Inflammatory macrophage (primary cell): ENCODE measurements around the gene KCNA3.

Experiments
- DNase-seq, 2 donors: peaks; one replicate each; pipeline ENCODE4 v3.0.0-alpha.2; 2020 to 2022
- total RNA-seq, 18 experiments: gene quantifications; one replicate each; lab custom pipeline; 2026; ENCODE audit warnings: mixed read lengths in 6 of 18, inconsistent platforms in 2 of 18; lab: John Stamatoyannopoulos, UW

The KCNA3 gene
- 0.21 to 309 (median 2.0) reads per million in 18 experiments for total RNA-seq

DNA sequence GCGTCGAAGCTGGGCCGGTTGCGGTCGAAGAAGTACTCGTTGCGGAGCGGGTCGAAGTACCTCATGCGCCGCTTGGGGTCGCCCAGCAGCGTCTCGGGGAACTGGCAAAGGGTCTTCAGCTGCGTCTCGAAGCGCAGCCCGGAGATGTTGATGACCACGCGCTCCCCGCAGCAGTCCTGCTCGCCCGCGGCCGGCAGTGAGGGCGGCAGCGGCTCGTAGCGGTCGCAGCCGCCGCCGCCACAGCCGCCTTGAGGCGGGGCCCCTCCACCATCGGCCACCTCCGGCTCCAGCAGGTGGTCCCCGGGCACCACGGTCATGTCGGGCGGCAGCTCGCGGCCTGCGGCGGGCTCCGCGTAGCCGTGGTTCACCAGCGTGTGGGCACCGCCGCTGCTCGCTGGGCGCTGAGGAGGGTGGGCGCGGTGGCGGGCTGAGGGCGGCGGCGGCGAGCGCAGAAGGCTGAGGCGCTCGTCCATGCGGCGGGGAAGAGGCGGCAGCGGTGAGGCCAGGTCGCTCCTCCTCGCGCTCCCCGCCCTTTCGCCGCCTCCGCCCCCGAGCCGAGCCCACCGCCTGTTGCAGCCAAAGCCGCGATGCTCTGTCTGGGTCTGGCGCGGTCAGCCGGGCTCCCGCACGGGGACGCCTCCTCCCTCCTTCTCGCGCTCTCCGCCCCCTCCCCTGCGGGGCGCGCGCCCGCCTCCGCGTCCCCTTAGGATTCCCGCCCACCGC lies at the start of gene KCNA3:
Gene KCNA3 (minus strand): TSS at position 604 of the 723 bp plus-strand sequence. CDS start 131 bp downstream, at position 473.
- peak in 1 of 2 donors; percentile 8 for DNase-seq

GRCh38 chr1:110722807-110723206 lies 48.1 kb upstream of the KCNA3 start:
- DNase-seq = peak; percentile 68 to 70

DNA sequence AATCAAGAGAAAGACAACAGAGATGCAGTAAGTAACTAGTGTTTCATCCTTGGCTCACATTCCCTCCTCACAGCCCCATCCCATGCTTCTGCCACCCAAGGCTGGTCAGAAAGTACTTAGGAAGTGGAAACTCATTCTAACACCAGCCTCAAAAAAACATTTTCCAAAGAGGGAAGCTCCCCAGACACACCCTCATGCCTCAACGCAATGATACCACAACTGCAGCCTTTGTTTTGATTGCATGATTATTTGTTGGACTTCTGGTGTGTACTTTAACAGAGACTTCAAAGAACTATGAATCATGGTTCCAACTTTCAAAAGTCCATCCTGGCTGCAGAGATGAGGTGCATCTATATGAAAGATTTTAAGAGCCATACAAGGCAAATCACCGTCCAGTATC lies 45.2 kb upstream of the KCNA3 start:
- peak; percentile 19 to 65 for DNase-seq

GRCh38 chr1:110718452-110718851 lies 43.7 kb upstream of the KCNA3 start:
- no peak for DNase-seq

GRCh38 chr1:110717179-110717578 lies 42.4 kb upstream of the KCNA3 start:
- DNase-seq = no peak

DNA sequence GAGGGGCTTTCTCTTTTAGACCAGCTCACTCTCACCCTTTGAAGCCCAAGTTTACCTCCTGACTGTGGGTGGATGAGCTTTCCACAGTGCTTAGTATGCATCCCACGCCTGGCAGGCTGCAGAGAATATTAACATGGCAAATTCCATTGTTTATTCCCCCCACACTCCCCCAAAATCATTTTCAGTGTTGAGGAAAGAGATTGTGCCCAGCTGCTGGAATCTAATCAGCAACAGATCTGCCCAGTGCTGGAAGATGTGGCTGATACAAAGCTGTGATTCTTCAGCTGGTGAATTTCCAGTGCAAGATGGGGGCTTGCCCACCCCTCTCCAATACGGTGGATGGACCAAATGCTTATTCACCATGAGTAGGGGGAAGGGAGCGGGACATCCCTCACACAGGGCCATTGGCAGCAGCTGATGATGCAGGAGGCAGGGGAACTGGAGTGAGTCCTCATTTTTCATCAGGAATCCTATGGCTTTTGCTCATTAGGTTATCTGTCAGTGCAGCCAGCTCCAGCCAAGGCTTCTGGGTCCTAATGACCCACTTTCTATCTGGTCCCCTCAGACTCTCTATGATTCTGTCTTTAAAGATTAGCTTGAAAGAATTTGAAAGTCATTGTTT lies 39.7 kb upstream of the KCNA3 start:
- no peak for DNase-seq

- DNase-seq = peak in 1 of 2 donors; percentile 11
Observed at GRCh38 chr1:110713221-110713620, 38.5 kb upstream of the KCNA3 start.

- DNase-seq = no peak
Observed at GRCh38 chr1:110710314-110710713, 35.6 kb upstream of the KCNA3 start.

- DNase-seq = peak; percentile 67 to 88
Observed at GRCh38 chr1:110708974-110709440, 34.3 kb upstream of the KCNA3 start.

- peak; percentile 60 to 77 for DNase-seq
Observed at GRCh38 chr1:110707232-110707631, 32.5 kb upstream of the KCNA3 start.

- no peak for DNase-seq
Observed at GRCh38 chr1:110706621-110707020, 31.9 kb upstream of the KCNA3 start.

DNA sequence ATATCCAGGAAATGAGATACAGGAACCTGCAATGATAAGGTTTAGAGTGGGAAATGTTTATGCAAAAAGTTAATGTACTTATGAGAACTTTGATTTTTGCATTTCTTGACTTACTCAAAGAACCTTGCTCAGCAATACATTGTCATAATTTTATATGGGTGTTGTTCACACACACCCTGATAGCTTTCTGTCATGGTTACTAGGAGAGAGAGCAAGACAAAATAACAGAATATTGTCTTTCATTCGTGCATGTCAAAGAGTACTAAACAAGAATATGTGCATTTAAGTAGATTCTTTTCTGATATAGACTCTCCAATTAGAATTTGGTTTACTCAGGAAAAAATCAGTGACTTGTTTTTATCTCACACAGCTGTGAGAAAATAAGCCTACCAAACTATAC lies 27.5 kb upstream of the KCNA3 start:
- DNase-seq = no peak

DNA sequence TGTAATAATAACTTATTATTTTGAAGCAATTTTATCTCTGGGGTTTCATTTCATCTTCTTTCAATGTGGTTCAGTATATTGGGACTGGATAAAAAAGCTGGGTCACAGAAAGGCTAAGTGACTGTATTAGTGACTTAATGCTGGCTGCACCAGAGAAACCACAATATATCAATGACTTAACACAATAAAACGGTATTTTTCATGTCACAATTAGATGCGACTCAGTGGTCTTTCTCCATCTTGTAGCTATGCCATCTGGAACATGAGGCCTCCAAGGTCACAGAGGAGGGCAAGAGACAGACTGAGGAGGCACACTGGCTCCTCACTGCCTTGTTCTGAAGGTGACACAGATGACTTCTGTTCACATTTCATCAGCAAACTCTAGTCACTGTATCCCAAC lies 26.0 kb upstream of the KCNA3 start:
- DNase-seq = no peak

- no peak for DNase-seq
Observed at GRCh38 chr1:110697606-110698005, 22.9 kb upstream of the KCNA3 start.

DNA sequence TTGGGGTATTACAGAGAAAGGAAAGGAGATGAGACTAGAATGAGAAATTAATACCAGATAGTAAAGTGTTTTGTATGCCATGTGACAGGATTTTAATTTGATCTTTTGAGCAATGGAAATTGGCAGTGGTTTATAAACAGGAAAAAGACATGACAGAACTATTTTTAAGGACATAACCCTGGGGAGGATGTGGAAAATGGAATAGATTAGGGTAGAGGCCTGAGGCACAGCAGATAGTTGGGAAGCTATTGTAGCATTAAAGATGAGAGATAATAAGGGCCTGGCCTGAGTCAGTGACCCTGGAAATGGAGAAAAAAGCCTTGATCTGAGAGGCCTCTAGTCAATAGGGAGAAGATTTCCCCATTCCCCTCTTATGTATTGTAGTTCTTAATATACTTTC lies 22.1 kb upstream of the KCNA3 start:
- DNase-seq = no peak

DNA sequence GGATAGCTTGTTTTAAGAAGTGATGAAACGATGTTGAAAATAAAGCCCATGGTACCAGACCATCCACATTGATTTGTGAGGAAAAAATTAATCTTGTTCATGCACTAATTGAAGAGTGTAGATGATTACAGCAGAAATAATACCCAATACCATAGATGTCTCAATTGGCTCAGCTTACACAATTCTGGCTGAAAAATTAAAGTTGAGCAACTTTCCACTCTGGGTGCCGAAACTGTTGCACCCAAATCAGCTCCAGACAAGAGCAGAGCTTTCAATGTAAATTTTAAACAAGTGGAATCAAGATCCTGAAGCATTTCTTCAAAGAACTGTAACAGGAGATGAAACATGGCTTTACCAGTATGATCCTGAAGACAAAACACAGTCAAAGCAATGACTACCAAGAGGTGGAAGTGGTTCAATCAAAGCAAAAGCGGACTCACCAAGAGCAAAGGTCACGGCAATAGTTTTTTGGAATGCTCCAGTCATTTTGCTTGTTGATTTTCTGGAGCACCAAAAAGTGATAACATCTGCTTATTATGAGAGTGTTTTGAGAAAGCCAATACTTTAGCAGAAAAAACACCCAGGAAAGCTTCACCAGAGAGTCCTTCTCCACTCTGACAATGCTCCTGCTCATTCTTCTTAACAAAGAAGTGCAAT lies 16.1 kb upstream of the KCNA3 start:
- DNase-seq = peak; percentile 23 to 71

DNA sequence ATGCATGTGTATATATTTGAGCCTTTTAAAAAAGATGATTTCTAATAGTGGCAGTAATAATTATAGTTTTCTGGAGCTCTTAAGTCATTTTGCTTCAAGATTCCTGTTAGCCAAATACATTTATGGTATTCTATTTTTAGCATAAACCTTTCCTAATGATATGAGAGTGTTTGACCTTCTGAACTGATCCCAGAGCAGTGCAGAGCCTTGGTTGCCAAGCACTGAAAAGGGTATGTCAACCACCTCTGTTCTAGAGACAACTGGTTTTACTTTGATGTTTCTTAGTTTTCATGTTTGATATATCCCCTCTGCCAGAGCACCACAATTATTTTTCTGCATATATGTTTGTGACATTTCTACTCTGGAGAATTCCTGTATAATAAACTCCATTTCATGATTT lies 15.1 kb upstream of the KCNA3 start:
- no peak for DNase-seq

GRCh38 chr1:110688514-110688913 lies 13.8 kb upstream of the KCNA3 start:
- DNase-seq = no peak

DNA sequence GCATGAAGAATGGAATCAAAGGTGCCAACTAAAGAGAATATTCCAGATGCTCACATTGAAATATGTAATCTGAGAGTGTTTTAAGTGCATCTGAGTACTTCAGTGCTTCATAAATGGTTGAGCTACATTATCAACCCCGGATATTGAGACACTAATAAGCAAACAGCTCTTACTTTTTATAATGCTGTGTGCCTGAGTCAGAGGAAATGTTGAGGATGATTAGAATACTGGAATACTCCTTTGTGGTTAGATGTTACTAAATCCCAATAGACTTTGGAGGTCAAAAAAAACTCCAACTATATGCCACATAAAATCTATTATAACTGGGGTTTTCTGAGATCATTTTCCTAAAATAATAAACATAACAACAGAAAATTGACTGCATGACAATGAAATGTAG lies 12.5 kb upstream of the KCNA3 start:
- peak in 1 of 2 donors; percentile 25 for DNase-seq

DNA sequence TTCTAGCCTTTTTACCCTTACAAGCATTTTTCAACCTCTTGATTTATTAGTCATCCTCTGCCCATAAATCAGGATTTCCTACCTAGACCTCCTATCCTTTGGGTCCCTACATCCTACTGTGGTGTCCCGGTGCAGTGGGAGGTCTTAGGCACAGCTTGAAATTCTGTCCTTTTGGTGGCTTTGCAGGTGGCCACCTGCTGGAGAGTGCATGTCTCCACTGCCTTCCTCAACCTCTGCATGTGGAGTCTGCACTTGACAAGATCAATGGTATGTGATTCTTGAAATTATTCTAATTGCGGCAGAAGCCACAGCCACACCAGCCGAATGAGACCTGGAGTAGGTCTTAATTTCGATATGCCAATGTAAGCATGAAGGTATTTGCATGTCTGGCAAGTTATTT lies 11.4 kb upstream of the KCNA3 start:
- no peak for DNase-seq

DNA sequence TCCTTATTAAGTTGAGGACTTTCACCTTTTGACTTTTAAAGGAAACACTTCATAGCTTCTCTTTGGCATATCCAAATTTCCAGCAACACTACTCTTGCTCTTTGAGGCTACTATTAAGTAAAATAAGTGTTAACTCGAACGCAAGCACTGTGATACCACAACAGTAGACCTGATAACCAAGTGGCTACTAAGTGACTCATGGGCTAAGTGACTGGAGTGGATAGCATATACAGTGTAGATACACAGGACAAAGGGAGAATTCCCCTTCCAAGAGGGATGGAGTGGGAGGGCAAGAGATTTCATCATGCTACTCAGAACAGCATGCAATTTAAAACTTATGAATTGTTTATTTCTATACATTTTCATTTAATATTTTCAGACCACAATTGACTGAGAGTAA lies 9.8 kb upstream of the KCNA3 start:
- peak; percentile 34 to 50 for DNase-seq

DNA sequence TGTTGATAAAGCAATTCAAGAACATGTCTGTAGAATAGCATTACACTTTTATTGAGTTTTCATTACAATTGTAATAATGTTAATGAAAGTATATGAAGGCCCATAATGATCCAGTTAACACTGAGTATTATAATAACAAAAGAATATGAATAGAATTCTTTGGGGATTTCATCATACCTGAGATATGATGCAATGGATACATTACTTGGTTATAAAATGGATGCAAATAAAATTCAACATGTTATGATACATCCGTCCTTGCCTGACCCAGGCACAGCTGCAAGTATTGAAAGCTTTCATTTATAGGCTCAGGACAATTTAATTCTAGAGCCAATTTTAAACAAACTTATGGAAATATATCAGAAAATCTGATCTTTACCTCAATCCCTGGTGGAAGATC lies 8.2 kb upstream of the KCNA3 start:
- DNase-seq = no peak

DNA sequence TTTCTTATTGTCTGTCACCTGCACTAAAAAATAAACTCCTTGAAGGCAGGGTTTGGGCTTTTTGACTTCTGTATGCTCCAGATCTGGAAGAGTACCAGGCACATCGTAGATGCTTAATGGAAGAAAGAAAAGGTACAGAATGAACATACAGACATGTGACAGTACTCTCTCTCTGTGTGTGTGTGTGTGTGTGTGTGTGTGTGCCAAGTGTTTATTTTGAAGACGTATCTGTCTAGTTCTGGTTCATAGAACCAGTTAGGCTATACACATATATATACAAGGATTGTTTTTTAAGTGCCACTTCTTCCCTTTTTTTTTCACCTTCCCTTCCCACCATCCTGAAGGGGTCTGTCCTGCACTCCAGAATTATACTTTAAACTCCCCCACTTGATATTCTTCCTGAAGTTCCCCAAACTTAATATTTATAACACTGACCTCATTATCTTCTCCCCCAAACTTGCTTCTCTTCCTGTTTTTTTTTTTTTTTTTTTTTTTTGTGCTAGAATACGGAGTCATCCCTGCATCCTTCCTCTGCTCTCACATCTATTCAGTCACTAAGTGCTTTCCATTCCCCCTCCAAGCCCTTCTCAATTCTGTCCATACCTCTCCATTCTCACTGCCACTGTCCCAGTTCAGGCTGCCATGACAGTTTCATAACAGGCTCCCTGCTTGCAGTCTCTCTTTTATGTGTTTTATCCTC lies 5.4 kb upstream of the KCNA3 start:
- DNase-seq = peak in 1 of 2 donors; percentile 44
